K562 (cell line): ENCODE data around the gene ARHGAP30. TPM values are rescaled to one million over a fixed set of nuclear protein-coding genes. Genes with fewer than 3 reads are reported as not detected.

Source experiments
- CTBP1 ChIP-seq: fragments of 450-650 bp; IDR thresholded peaks from 2 replicates; pipeline ENCODE4 v1.6.1; 2016; ENCODE audit warnings: borderline replicate concordance
- DMBX1 ChIP-seq: fragments of 250-450 bp; sonication (Bioruptor Pico); IDR thresholded peaks from 2 replicates; pipeline ENCODE4 v1.8.0; 2022; ENCODE audit warnings: inconsistent platforms, mild to moderate bottlenecking, moderate library complexity, borderline replicate concordance
- DNMT1 ChIP-seq: fragments of 450-650 bp; IDR thresholded peaks from 2 replicates; pipeline ENCODE4 v1.6.1; 2016; ENCODE audit warnings: antibody characterized with exemption, mild to moderate bottlenecking
- E2F3 ChIP-seq: fragments of 250-450 bp; sonication (Bioruptor Pico); IDR thresholded peaks from 2 replicates; pipeline ENCODE4 v1.4.0; 2020; ENCODE audit warnings: mild to moderate bottlenecking
- ESRRA ChIP-seq: fragments of 450-650 bp; IDR thresholded peaks from 2 replicates; pipeline ENCODE4 v1.6.1; 2014; ENCODE audit warnings: low read depth, mild to moderate bottlenecking, moderate library complexity, borderline replicate concordance
- HDAC6 ChIP-seq: IDR thresholded peaks from 2 replicates; pipeline ENCODE4 v1.6.1; 2012; ENCODE audit warnings: low read depth, mild to moderate bottlenecking, control low read depth, inconsistent platforms, low read length, moderate library complexity
- SMAD3 ChIP-seq: fragments of 450-650 bp; formaldehyde crosslinking; conservative IDR thresholded peaks from 2 replicates; pipeline ENCODE4 v1.4.0; 2020; ENCODE audit warnings: mild to moderate bottlenecking
- SUPT5H ChIP-seq: fragments of 450-650 bp; IDR thresholded peaks from 2 replicates; pipeline ENCODE4 v1.6.1; 2016
- ZNF121 ChIP-seq: sonication (generic); formaldehyde crosslinking; conservative IDR thresholded peaks from 2 replicates; pipeline ENCODE4 v1.8.0; 2022; ENCODE audit warnings: missing genetic modification reagents
- ZSCAN32 ChIP-seq: fragments of 450-650 bp; formaldehyde crosslinking; IDR thresholded peaks from 2 replicates; pipeline ENCODE4 v1.4.0; 2020; ENCODE audit warnings: mild to moderate bottlenecking, moderate library complexity
- polyA plus RNA-seq, 8 experiments: library from polyadenylated mRNA; depleted of rRNA in 4 of 8; stranded (reverse) in 5 of 8; unstranded in 3 of 8; fragments of >200 nt; fragmentation: Nextera tagmentation in 2 of 8; fragmentation: Illumina TruSeq in 1 of 8; extraction: Ambion mirVana in 2 of 8; extraction: Trizol in 1 of 8; gene quantifications; 2 replicates each; pipeline versions ENCODE4 v1.2.1 to v1.2.3, GENCODE V29; 2011 to 2014; ENCODE audit warnings: inconsistent platforms in 1 of 8, missing spikeins in 1 of 8
- total RNA-seq, 7 experiments: library from RNA; depleted of rRNA in 6 of 7; stranded (reverse); fragments of >200 nt in 6 of 7; fragmentation: Illumina TruSeq in 2 of 7; extraction: Trizol in 2 of 7; gene quantifications; 2 replicates each; pipeline versions ENCODE4 v1.2.1 to v1.2.3, GENCODE V29; 2011 to 2021; ENCODE audit warnings: low replicate concordance in 1 of 7
- TF ChIP-seq, protein P1 (sequence below): fragments of 450-650 bp; IDR thresholded peaks from 2 replicates; pipeline ENCODE4 v1.6.1; 2014; ENCODE audit warnings: low read depth, mild to moderate bottlenecking, moderate library complexity, borderline replicate concordance
- TF ChIP-seq, protein P2 (sequence below): fragments of 450-650 bp; formaldehyde crosslinking; IDR thresholded peaks from 2 replicates; pipeline ENCODE4 v1.4.0; 2020; ENCODE audit warnings: mild to moderate bottlenecking
- TF ChIP-seq, protein P3 (sequence below): fragments of 450-650 bp; IDR thresholded peaks from 2 replicates; pipeline ENCODE4 v1.6.1; 2016; ENCODE audit warnings: low read depth
- TF ChIP-seq, protein P4 (sequence below): sonication (generic); formaldehyde crosslinking; IDR thresholded peaks from 2 replicates; pipeline ENCODE4 v1.8.1; 2023; ENCODE audit warnings: mild to moderate bottlenecking, missing genetic modification reagents

ARHGAP30 gene
- total and polyA plus RNA-seq, 9 of the 15 experiments (the other 6 are each of a cell fraction or from before 2014, with no cell fraction given): 0.01 to 0.73 (median 0.12) TPM

DNA sequence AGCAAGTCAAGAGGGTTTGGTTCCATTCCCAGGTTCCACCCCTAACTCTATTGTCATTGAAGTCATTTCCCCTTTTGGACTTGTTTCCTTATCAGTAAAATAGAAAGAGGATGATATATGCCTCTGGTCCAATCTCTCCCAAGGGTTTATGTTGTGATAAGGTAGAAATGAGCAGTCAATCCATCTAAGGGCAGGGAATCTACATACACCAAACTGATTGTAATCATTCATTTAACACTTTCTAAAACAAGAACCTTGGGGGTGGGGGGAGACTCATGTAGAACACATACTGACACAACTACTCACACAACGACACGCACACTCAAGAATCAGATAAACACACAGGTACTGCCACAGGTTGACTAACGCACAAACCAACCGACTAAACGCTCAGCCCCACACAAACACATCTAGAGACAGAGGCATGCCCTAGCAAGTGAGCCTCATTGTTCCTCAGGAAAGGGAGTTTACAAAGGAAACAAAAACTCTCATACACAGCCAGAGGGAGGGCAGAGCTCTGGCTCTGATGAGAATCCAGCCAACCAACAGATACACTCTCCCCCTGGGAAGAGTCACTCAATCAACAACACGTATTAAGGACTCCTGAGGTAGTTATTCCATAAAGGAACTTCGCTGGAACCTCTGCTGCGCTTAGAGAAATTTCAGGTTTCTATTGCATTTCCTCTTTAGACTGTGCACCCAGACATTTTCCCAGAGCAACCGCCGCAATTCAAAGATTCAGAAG is 49.8 kb downstream of the ARHGAP30 start (continued):
- TF ChIP-seq, protein P1, sequence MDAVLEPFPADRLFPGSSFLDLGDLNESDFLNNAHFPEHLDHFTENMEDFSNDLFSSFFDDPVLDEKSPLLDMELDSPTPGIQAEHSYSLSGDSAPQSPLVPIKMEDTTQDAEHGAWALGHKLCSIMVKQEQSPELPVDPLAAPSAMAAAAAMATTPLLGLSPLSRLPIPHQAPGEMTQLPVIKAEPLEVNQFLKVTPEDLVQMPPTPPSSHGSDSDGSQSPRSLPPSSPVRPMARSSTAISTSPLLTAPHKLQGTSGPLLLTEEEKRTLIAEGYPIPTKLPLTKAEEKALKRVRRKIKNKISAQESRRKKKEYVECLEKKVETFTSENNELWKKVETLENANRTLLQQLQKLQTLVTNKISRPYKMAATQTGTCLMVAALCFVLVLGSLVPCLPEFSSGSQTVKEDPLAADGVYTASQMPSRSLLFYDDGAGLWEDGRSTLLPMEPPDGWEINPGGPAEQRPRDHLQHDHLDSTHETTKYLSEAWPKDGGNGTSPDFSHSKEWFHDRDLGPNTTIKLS: no peak
- TF ChIP-seq CTBP1 (peak; percentile 4; the same call in 1 of the 2 replicates), E2F3 (CRISPR knock-in tag) (no peak), ZSCAN32 (CRISPR knock-in tag) (no peak), SMAD3 (CRISPR knock-in tag) (no peak), DNMT1 (no peak), SUPT5H (no peak), ZNF121 (CRISPR knock-in tag) (no peak), HDAC6 (no peak), DMBX1 (CRISPR knock-in tag) (no peak), ESRRA (no peak)
- TF ChIP-seq, protein P2, sequence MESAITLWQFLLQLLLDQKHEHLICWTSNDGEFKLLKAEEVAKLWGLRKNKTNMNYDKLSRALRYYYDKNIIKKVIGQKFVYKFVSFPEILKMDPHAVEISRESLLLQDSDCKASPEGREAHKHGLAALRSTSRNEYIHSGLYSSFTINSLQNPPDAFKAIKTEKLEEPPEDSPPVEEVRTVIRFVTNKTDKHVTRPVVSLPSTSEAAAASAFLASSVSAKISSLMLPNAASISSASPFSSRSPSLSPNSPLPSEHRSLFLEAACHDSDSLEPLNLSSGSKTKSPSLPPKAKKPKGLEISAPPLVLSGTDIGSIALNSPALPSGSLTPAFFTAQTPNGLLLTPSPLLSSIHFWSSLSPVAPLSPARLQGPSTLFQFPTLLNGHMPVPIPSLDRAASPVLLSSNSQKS (CRISPR knock-in tag): no peak
- TF ChIP-seq, protein P3, sequence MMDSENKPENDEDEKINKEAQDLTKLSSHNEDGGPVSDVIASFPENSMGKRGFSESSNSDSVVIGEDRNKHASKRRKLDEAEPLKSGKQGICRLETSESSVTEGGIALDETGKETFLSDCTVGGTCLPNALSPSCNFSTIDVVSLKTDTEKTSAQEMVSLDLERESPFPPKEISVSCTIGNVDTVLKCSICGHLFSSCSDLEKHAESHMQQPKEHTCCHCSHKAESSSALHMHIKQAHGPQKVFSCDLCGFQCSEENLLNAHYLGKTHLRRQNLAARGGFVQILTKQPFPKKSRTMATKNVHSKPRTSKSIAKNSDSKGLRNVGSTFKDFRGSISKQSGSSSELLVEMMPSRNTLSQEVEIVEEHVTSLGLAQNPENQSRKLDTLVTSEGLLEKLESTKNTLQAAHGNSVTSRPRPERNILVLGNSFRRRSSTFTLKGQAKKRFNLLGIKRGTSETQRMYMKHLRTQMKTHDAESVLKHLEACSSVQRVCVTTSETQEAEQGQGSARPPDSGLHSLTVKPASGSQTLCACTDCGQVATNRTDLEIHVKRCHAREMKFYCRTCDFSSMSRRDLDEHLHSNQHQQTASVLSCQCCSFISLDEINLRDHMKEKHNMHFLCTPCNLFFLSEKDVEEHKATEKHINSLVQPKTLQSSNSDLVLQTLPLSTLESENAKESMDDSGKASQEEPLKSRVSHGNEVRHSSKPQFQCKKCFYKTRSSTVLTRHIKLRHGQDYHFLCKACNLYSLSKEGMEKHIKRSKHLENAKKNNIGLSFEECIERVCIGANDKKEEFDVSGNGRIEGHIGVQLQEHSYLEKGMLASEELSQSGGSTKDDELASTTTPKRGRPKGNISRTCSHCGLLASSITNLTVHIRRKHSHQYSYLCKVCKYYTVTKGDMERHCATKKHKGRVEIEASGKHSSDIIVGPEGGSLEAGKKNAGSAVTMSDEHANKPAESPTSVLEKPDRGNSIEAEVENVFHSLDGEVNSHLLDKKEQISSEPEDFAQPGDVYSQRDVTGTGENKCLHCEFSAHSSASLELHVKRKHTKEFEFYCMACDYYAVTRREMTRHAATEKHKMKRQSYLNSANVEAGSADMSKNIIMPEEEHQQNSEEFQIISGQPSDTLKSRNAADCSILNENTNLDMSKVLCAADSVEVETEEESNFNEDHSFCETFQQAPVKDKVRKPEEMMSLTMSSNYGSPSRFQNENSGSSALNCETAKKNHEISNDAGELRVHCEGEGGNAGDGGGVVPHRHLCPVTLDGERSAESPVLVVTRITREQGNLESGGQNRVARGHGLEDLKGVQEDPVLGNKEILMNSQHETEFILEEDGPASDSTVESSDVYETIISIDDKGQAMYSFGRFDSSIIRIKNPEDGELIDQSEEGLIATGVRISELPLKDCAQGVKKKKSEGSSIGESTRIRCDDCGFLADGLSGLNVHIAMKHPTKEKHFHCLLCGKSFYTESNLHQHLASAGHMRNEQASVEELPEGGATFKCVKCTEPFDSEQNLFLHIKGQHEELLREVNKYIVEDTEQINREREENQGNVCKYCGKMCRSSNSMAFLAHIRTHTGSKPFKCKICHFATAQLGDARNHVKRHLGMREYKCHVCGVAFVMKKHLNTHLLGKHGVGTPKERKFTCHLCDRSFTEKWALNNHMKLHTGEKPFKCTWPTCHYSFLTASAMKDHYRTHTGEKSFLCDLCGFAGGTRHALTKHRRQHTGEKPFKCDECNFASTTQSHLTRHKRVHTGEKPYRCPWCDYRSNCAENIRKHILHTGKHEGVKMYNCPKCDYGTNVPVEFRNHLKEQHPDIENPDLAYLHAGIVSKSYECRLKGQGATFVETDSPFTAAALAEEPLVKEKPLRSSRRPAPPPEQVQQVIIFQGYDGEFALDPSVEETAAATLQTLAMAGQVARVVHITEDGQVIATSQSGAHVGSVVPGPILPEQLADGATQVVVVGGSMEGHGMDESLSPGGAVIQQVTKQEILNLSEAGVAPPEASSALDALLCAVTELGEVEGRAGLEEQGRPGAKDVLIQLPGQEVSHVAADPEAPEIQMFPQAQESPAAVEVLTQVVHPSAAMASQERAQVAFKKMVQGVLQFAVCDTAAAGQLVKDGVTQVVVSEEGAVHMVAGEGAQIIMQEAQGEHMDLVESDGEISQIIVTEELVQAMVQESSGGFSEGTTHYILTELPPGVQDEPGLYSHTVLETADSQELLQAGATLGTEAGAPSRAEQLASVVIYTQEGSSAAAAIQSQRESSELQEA: no peak
- TF ChIP-seq, protein P4, sequence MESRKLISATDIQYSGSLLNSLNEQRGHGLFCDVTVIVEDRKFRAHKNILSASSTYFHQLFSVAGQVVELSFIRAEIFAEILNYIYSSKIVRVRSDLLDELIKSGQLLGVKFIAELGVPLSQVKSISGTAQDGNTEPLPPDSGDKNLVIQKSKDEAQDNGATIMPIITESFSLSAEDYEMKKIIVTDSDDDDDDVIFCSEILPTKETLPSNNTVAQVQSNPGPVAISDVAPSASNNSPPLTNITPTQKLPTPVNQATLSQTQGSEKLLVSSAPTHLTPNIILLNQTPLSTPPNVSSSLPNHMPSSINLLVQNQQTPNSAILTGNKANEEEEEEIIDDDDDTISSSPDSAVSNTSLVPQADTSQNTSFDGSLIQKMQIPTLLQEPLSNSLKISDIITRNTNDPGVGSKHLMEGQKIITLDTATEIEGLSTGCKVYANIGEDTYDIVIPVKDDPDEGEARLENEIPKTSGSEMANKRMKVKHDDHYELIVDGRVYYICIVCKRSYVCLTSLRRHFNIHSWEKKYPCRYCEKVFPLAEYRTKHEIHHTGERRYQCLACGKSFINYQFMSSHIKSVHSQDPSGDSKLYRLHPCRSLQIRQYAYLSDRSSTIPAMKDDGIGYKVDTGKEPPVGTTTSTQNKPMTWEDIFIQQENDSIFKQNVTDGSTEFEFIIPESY (CRISPR knock-in tag): no peak
